Muscle of leg (tissue), 11 donors: ENCODE measurements around the gene GLP1R. TPM values are rescaled to one million over a fixed set of nuclear protein-coding genes. Genes with fewer than 3 reads are reported as not detected.

ENCODE experiments used
- DNase-seq: peaks from one replicate; pipeline ENCODE4 v3.0.0; 2013
- H3K27ac ChIP-seq: one replicate; pipeline ENCODE4 v1.5.1; 2013; ENCODE audit warnings: mild to moderate bottlenecking, low read length, control low read depth
- H3K27me3 ChIP-seq: one replicate; pipeline ENCODE4 v1.6.1; 2013; ENCODE audit warnings: low read length; ENCODE audit not compliant: control insufficient read depth, insufficient read depth
- H3K36me3 ChIP-seq: one replicate; pipeline ENCODE4 v1.6.1; 2013; ENCODE audit warnings: low read length; ENCODE audit not compliant: control insufficient read depth, insufficient read depth
- H3K4me1 ChIP-seq: one replicate; pipeline ENCODE4 v1.6.1; 2013; ENCODE audit warnings: low read length; ENCODE audit not compliant: control insufficient read depth, insufficient read depth
- H3K4me3 ChIP-seq: one replicate; pipeline ENCODE4 v1.5.1; 2013; ENCODE audit warnings: low read length, control low read depth
- H3K9me3 ChIP-seq: replicated peaks from 2 replicates; pipeline ENCODE4 v1.6.1; 2013; ENCODE audit warnings: low read depth, low read length; ENCODE audit not compliant: control insufficient read depth
- WGBS: methylation state at CpG from one replicate; pipeline ENCODE4 v1.1.5; 2013; ENCODE audit warnings: missing lambda C conversion rate; ENCODE audit not compliant: insufficient coverage; 5-methylcytosine and 5-hydroxymethylcytosine counted together
- polyA plus RNA-seq, 8 donors: library from polyadenylated mRNA; unstranded; fragments of 120-200 nt; gene quantifications; one replicate each; pipeline versions ENCODE4 v1.2.1 to v1.2.3, GENCODE V29; 2013; ENCODE audit warnings: inconsistent platforms in 1 of 8, low replicate concordance in 1 of 8; ENCODE audit not compliant: insufficient read length in 8 of 8, insufficient read depth in 1 of 8
- total RNA-seq: library from RNA; stranded (reverse); fragments of 120-200 nt; gene quantifications from one replicate; pipeline ENCODE4 v1.2.4, GENCODE V29; 2013

The GLP1R gene
- total and polyA plus RNA-seq, 9 donors = under 0.01 to 0.08 (median 0.05) TPM; not detected in 5

- H3K27me3 ChIP-seq = peaks cover 24% of the 10 kb centered on the region
- H3K4me3 ChIP-seq = no peak overlapping the region
- whole genome bisulfite sequencing = no CpG with 5 or more reads among the region's 5 CpGs
- H3K27ac ChIP-seq = no peak overlapping the region
- no peak for DNase-seq
- no peaks in the 10 kb centered on the region for H3K36me3 ChIP-seq
- H3K9me3 ChIP-seq = no peaks in the 10 kb centered on the region
- peaks cover 7% of the 10 kb centered on the region for H3K4me1 ChIP-seq
These were observed 36.7 kb downstream of the GLP1R start for GRCh38 chr6:39085129-39085797.

- no peak for DNase-seq
- WGBS = no CpG with 5 or more reads among the region's 7 CpGs
- H3K36me3 ChIP-seq = no peaks in the 10 kb centered on the region
- peaks cover 24% of the 10 kb centered on the region for H3K27me3 ChIP-seq
- H3K4me1 ChIP-seq = peaks cover 7% of the 10 kb centered on the region
- no peak overlapping the region for H3K4me3 ChIP-seq
- H3K27ac ChIP-seq = no peak overlapping the region
- H3K9me3 ChIP-seq = no peaks in the 10 kb centered on the region
These were observed 37.7 kb downstream of the GLP1R start for GRCh38 chr6:39086294-39086693.

GRCh38 chr6:39086711-39087110 is 38.1 kb downstream of the GLP1R start:
- no peak overlapping the region for H3K4me3 ChIP-seq
- no peaks in the 10 kb centered on the region for H3K36me3 ChIP-seq
- DNase-seq = no peak
- no peaks in the 10 kb centered on the region for H3K9me3 ChIP-seq
- H3K27ac ChIP-seq = no peak overlapping the region
- 76% methylated on average over 5 of the region's 6 CpGs for WGBS
- peaks cover 7% of the 10 kb centered on the region for H3K4me1 ChIP-seq
- peaks cover 23% of the 10 kb centered on the region for H3K27me3 ChIP-seq

GRCh38 chr6:39087197-39087596 is 38.6 kb downstream of the GLP1R start:
- WGBS = no CpG with 5 or more reads among the region's 7 CpGs
- Histone ChIP-seq H3K4me1 (peaks cover 7% of the 10 kb centered on the region), H3K4me3 (no peak overlapping the region)

GRCh38 chr6:39088331-39088730 is 39.8 kb downstream of the GLP1R start:
- Histone ChIP-seq H3K27ac (no peak overlapping the region), H3K4me3 (no peak overlapping the region)
- WGBS = 0% methylated on average over 3 of the region's 4 CpGs

More at GRCh38 chr6:39087197-39087596, 38.6 kb downstream of the GLP1R start:
- peaks cover 25% of the 10 kb centered on the region for H3K27me3 ChIP-seq
- no peaks in the 10 kb centered on the region for H3K36me3 ChIP-seq
- no peak overlapping the region for H3K27ac ChIP-seq
- DNase-seq = no peak
- no peaks in the 10 kb centered on the region for H3K9me3 ChIP-seq

GRCh38 chr6:39090036-39090435 is 41.5 kb downstream of the GLP1R start:
- Histone ChIP-seq H3K4me3 (no peak overlapping the region), H3K27me3 (peaks cover 16% of the 10 kb centered on the region), H3K4me1 (peaks cover 7% of the 10 kb centered on the region), H3K36me3 (no peaks in the 10 kb centered on the region), H3K27ac (no peak overlapping the region), H3K9me3 (no peaks in the 10 kb centered on the region)
- DNase-seq = no peak
- WGBS = 91% methylated on average over 2 of the region's 4 CpGs

More at GRCh38 chr6:39088331-39088730, 39.8 kb downstream of the GLP1R start:
- peak; percentile 87 for DNase-seq
- Histone ChIP-seq H3K27me3 (peaks cover 23% of the 10 kb centered on the region), H3K9me3 (no peaks in the 10 kb centered on the region), H3K4me1 (peaks cover 7% of the 10 kb centered on the region), H3K36me3 (no peaks in the 10 kb centered on the region)

GRCh38 chr6:39091220-39091619 is 42.6 kb downstream of the GLP1R start:
- no peaks in the 10 kb centered on the region for H3K36me3 ChIP-seq
- H3K27me3 ChIP-seq = peaks cover 8% of the 10 kb centered on the region
- peaks cover 7% of the 10 kb centered on the region for H3K4me1 ChIP-seq
- no peaks in the 10 kb centered on the region for H3K9me3 ChIP-seq
- no peak overlapping the region for H3K4me3 ChIP-seq
- DNase-seq = no peak
- H3K27ac ChIP-seq = no peak overlapping the region
- 100% methylated on average over 1 of the region's 7 CpGs for WGBS

- H3K27ac ChIP-seq = no peak overlapping the region
- no peaks in the 10 kb centered on the region for H3K36me3 ChIP-seq
- no CpG with 5 or more reads among the region's 1 CpG for WGBS
- no peak for DNase-seq
- H3K9me3 ChIP-seq = no peaks in the 10 kb centered on the region
- H3K4me1 ChIP-seq = peaks cover 6% of the 10 kb centered on the region
- peaks cover 8% of the 10 kb centered on the region for H3K27me3 ChIP-seq
- no peak overlapping the region for H3K4me3 ChIP-seq
These were observed 43.5 kb downstream of the GLP1R start for GRCh38 chr6:39092124-39092523.

GRCh38 chr6:39093149-39093708 is 44.6 kb downstream of the GLP1R start:
- peaks cover 3% of the 10 kb centered on the region for H3K4me1 ChIP-seq
- H3K27ac ChIP-seq = no peak overlapping the region
- H3K36me3 ChIP-seq = no peaks in the 10 kb centered on the region
- no peak for DNase-seq
- peaks cover 5% of the 10 kb centered on the region for H3K27me3 ChIP-seq
- no peak overlapping the region for H3K4me3 ChIP-seq
- H3K9me3 ChIP-seq = no peaks in the 10 kb centered on the region
- WGBS = no CpG with 5 or more reads among the region's 4 CpGs

GRCh38 chr6:39095578-39095977 is 47.0 kb downstream of the GLP1R start:
- H3K4me1 ChIP-seq = no peaks in the 10 kb centered on the region
- no peak for DNase-seq
- H3K27ac ChIP-seq = no peak overlapping the region
- no peak overlapping the region for H3K4me3 ChIP-seq
- H3K36me3 ChIP-seq = no peaks in the 10 kb centered on the region
- H3K9me3 ChIP-seq = no peaks in the 10 kb centered on the region
- peaks cover 2% of the 10 kb centered on the region for H3K27me3 ChIP-seq
